IgD-negative memory B cell (primary cell): ENCODE data around the gene HOXA11. TPM values are rescaled to one million over a fixed set of nuclear protein-coding genes. Genes with fewer than 3 reads are reported as not detected.
A peak's percentile ranks its signal among the peaks of the same experiment; 100 is the strongest.

Experiments
- H3K27ac Mint-ChIP-seq, 3 donors: one replicate each; pipeline ENCODE4 v1.8.0; 2020 to 2022; ENCODE audit warnings: mild to moderate bottlenecking in 3 of 3, mixed read lengths in 3 of 3, moderate library complexity in 1 of 3
- H3K27me3 Mint-ChIP-seq: one replicate; pipeline ENCODE4 v1.8.0; 2021; ENCODE audit warnings: mixed read lengths
- H3K36me3 Mint-ChIP-seq: one replicate; pipeline ENCODE4 v1.8.0; 2020; ENCODE audit warnings: mild to moderate bottlenecking, mixed read lengths
- H3K4me1 Mint-ChIP-seq, 3 donors: one replicate each; pipeline ENCODE4 v1.8.0; 2020 to 2022; ENCODE audit warnings: mixed read lengths in 3 of 3, mild to moderate bottlenecking in 1 of 3
- H3K4me3 Mint-ChIP-seq, 4 donors: one replicate each; pipeline ENCODE4 v1.8.0; 2020 to 2022; ENCODE audit warnings: mild to moderate bottlenecking in 4 of 4, mixed read lengths in 4 of 4, moderate library complexity in 3 of 4
- H3K9me3 Mint-ChIP-seq, 3 donors: one replicate each; pipeline ENCODE4 v1.8.0; 2020 to 2021; ENCODE audit warnings: mixed read lengths in 3 of 3, mild to moderate bottlenecking in 1 of 3
- polyA plus RNA-seq: library from polyadenylated mRNA; unstranded; fragments of 300-500 nt; fragmentation: Illumina TruSeq; gene quantifications from one replicate; pipeline ENCODE4 v1.2.3, GENCODE V29; 2021

Gene HOXA11
- polyA plus RNA-seq, 1 donor from 2014 or later: not detected

DNA sequence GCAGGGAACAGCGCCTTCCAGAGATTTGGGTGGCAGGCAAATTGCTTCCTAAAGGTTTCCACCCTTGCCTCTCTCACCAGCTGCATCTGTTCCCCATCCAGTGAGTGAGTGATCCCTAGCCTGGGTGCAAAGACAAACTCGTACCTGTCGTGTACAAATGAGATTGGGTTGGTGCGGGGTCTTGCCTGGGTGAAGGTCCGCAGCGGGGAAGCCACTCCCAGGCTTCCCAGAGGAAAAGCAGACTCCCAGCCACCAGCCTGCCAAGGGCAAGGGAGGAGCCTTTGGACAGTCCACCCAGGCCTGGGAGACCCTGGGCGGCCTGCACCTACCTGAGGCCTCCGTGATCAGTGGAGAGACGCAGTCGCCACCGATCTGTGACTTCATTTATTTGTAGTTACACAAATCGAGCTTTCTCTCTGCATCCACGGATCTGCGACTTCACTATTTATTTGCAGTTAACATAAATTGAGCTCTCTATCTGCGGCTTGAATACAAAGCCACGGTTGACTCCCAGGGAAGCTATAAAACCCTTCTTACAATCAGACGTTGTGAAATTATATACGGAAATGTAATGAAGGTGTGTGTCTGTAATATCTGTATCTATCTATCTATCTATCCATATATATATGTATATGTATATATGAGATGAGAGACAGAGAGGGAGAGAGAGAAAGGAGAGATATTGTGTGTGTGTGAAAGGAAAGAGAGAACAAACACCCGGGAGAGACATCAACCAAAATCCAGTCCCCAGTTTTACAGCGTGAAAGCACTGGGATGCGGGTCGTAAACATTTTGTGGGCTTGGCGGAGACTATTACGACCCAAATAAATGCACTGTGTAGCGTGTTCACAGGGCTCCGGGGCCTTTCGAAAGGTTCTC is 25.5 kb downstream of the HOXA11 start:
- Mint-ChIP-seq H3K27me3 (peaks cover 61% of the 10 kb centered on the region), H3K9me3 (peaks cover 0 to 15% (median 1%) of the 10 kb centered on the region in 3 donors), H3K4me1 (peaks cover 8 to 45% (median 14%) of the 10 kb centered on the region in 3 donors), H3K36me3 (no peaks in the 10 kb centered on the region), H3K4me3 (peak overlapping the region; percentile 73 to 94 (median 88)), H3K27ac (peak overlapping the region; percentile 84 to 98 (median 92))

DNA sequence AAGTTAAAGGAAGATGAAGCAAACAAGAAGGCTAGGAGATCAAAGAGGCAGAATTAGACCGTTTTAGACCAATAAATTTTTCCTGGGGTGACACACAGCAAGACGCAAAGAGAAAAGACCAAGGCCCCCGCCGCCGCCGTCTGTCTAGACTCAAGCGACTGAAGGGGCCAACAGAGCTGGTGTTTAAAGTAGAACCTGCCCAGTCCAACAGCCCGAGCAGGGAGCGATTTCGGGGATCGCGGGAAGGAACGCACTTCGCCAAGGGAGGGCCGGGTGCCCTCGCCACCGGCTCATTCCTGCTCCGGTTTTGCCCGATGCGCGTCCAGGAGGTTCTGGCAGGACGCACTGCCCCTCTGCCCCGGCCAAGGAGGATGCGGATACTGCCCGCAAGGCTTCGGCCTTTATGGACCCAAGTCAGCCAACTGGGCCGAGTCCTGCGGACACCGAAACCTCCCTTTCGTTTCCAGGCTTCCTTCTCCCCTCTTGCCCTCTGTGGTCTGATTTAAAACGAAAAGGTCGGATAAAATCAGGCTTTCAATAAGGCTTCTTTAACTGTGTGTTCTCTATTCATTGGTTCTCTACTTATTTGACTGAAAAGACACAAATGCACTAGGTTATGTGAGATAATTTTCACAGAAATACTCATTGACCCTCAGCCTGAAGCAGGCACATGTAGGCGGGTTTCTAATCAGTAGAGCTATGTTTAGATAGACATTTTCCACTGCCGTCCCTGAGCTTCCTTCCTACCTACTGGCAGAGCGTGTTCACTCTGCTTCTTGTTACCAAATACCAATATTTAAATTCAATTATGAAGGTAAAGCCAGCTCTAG is 26.4 kb downstream of the HOXA11 start:
- Mint-ChIP-seq H3K36me3 (no peaks in the 10 kb centered on the region), H3K4me1 (peaks cover 8 to 51% (median 14%) of the 10 kb centered on the region in 3 donors), H3K27ac (peak overlapping the region; percentile 91 to 98 (median 94)), H3K27me3 (peaks cover 66% of the 10 kb centered on the region), H3K9me3 (peaks cover 0 to 17% (median 1%) of the 10 kb centered on the region in 3 donors), H3K4me3 (peak overlapping the region; percentile 38 to 89 (median 50))

DNA sequence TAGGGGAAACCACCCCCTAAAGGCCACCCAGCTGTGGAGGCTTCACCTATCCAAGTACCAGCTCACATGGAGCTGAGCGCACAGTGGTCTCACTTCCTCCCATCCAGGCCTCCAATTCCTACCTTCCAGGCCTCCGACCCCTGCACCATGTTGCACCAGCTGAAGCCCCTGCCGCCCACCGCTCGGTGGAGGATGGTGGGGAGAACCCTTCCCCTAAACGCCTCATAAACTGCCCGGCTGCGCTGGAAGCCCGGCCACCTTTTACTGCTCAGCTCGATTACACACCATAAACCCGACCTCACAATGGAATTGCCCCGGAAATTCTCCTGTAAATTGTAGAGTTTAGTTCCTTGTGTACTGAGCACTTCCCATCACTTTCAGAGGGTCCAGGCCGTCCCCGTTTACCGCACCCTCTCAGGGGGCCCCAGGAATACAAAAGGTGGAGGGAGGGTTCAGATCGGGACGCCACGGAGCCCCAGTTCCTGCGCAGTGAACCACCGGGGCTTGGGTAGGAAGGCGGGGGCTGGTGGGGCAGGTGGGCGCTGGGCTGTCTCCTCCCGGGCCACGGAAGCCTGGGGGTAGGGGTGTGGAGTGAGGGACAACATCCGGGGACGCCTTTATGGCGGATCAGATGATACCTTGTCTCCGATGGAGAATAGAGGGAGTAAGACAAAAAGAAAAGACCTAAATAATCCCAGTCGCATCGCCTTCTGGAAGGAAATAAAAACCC is 27.2 kb downstream of the HOXA11 start:
- Mint-ChIP-seq H3K4me1 (peaks cover 8 to 50% (median 14%) of the 10 kb centered on the region in 3 donors), H3K36me3 (no peaks in the 10 kb centered on the region), H3K9me3 (peaks cover 0 to 17% (median 1%) of the 10 kb centered on the region in 3 donors), H3K27me3 (peaks cover 61% of the 10 kb centered on the region), H3K27ac (peak overlapping the region; percentile 91 to 98 (median 94)), H3K4me3 (peak overlapping the region; percentile 54 to 89 (median 69))

DNA sequence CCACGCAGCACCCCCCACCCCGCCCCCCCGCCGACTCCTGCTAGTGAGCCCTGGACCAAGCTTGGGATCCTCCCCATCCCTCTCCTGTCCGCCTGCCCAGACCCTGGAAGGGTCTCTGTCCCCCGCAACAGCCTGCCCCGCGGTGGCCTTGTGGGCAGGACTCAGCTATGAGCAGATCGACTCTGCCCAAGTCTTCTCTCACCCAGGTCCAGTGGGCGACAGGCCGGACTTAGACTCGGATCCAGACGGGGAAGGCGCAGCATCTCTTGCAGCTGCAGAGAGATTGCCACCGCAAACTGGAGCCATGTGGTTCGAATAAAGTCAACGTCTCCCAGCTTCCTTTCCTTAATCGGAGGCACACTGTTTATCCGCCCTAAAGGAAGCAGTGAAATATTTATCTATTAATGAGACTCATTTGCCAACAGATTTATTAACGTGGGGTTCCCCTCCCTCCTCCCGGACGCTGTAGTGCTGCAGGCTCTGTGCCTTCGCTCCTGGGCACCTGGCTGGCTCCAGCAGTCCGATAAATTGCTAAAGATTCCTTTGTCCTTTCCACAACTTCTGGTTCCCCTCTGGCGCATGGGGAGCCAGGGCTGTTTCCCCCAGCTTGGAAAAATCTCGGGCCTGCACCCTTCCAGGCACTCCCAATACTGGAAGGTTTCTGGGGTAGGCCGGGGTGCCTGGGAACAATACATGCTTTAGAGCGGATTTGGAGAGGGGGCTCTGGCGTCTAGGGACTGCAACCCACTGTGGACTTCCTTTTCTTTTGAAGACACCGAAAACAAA is 27.9 kb downstream of the HOXA11 start:
- Mint-ChIP-seq H3K27ac (peak overlapping the region; percentile 91 to 98 (median 92)), H3K4me3 (peak overlapping the region; percentile 30 to 89 (median 61)), H3K36me3 (no peaks in the 10 kb centered on the region), H3K9me3 (peaks cover 0 to 17% (median 1%) of the 10 kb centered on the region in 3 donors), H3K27me3 (peaks cover 65% of the 10 kb centered on the region), H3K4me1 (peaks cover 8 to 45% (median 14%) of the 10 kb centered on the region in 3 donors)

DNA sequence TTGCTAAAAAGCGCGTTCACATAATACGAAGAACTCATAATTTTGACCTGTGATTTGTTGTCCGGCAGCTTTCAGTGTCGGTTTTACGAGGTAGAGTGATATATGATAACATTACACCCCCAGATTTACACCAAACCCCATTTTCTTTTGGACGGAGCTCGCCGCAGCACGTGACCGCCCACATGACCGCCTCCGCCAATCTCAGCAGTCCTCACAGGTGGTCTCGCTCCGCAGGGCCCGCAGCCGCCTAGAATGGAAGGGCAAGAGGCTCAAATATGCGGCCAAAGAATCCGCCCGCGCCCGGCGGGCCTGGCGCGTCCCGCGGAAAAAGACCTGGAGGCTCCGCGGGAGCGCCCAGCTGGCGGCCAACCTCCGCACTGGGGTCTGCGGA is 28.5 kb downstream of the HOXA11 start, which contains the start of gene HOXA7:
TSS of gene HOXA7 (minus strand) at position 168 of the 391 bp plus-strand sequence. CDS start at position 38, 130 bp downstream.
- Mint-ChIP-seq H3K27me3 (peaks cover 68% of the 10 kb centered on the region), H3K9me3 (peaks cover 0 to 17% (median 1%) of the 10 kb centered on the region in 3 donors), H3K4me3 (peak within 1 kb of the TSS; percentile 54 to 93 (median 89)), H3K36me3 (no peaks in the 10 kb centered on the region), H3K4me1 (peaks cover 11 to 48% (median 16%) of the 10 kb centered on the region in 3 donors), H3K27ac (peak within 1 kb of the TSS; percentile 96 to 98 (median 97))

DNA sequence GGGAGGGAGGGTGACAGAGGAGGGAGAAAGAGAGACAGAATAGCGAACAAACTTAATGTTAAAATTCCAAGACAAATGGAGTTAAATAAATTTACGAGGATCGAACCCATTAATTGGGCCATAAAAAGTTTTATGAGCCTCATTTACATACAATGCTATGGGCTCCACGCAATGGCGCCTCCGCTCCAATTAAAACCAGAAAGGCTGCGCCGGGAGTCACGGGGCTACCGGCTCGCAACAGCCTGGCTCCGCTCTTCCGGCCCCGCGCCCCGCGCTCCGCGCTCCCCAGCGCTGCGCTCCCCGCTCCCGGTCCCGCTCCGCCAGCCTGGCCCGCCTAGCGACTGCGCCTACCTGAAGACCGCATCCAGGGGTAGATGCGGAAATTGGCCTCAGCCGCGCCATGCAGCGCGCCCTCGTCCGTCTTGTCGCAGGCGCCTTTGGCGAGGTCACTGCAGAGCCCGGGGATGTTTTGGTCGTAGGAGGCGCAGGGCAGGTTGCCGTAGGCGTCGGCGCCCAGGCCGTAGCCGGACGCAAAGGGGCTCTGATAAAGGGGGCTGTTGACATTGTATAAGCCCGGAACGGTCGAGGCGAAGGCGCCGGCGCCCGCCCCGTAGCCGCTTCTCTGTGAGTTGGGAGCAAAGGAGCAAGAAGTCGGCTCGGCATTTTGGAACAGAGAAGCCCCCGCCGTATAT is 29.1 kb downstream of the HOXA11 start:
- peaks cover 16 to 49% (median 18%) of the 10 kb centered on the region in 3 donors for H3K4me1 Mint-ChIP-seq
- peak overlapping the region; percentile 39 to 93 (median 89) for H3K4me3 Mint-ChIP-seq
- peak overlapping the region; percentile 96 to 98 (median 97) for H3K27ac Mint-ChIP-seq
- no peaks in the 10 kb centered on the region for H3K36me3 Mint-ChIP-seq
- peaks cover 70% of the 10 kb centered on the region for H3K27me3 Mint-ChIP-seq
- H3K9me3 Mint-ChIP-seq: peaks cover 0 to 17% (median 1%) of the 10 kb centered on the region in 3 donors

DNA sequence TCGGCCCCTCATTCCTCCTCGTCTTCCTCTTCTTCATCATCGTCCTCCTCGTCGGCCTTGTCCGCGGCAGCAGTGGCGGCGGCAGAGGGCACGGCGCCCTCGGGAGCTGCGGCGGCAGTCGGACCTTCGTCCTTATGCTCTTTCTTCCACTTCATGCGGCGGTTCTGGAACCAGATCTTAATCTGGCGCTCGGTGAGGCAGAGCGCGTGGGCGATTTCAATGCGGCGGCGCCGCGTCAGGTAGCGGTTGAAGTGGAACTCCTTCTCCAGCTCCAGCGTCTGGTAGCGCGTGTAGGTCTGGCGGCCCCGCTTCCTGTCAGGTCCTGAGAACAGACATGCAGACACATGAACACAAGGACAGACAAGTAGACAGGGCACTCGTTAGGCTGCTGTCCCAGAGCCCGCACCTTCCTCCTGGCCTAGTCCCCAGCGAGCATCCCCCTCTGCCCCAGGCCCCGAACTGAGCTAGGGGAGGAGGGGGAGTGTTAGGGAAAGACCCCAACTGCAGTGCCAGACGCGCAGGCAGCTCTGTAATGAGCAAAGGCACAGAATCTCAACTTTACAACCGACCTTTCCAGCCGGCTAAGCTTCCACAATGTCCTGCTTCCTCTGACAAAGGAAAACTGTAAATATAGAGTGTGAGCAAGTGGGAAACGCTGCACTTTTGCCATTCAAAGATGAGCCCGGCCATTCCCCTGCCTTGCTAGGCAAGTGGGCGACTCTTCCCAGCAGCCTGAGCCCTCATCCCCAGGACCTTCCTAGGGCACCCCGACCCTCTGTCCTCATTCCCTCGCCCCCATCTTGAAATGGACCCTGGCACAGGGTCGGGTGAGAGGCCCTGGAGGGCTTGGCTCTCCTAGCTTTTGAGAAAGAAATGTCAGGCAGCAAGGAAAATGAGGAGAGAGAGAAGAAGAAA is 29.9 kb downstream of the HOXA11 start:
- peaks cover 71% of the 10 kb centered on the region for H3K27me3 Mint-ChIP-seq
- peak overlapping the region; percentile 56 to 89 (median 78) for H3K4me3 Mint-ChIP-seq
- H3K9me3 Mint-ChIP-seq: peaks cover 0 to 17% (median 1%) of the 10 kb centered on the region in 3 donors
- peaks cover 17 to 51% (median 18%) of the 10 kb centered on the region in 3 donors for H3K4me1 Mint-ChIP-seq
- no peaks in the 10 kb centered on the region for H3K36me3 Mint-ChIP-seq
- peak overlapping the region; percentile 96 to 98 (median 97) for H3K27ac Mint-ChIP-seq

DNA sequence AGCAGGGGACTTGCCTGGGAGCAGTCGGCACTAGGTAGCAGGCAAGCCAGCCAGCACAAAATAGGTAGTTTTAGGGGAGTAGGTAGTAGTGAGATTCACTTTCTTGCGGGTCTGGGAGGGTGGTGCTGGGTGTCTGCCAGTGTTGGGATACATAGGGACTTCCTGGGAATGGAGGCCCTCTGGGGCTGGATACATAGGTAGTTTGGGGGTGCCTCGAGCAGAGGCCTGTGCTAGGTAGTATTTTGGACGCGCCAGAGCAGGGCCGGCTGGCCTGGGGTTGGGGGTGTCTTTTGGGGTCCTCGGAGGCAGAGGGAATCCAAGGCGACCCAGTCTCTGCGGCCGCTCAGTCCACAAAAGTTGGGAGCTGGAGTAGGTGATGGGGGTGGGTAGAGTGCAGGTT is 30.7 kb downstream of the HOXA11 start:
- Mint-ChIP-seq H3K4me1 (peaks cover 16 to 44% (median 17%) of the 10 kb centered on the region in 3 donors), H3K36me3 (no peaks in the 10 kb centered on the region), H3K27me3 (peaks cover 70% of the 10 kb centered on the region), H3K9me3 (peaks cover 0 to 17% (median 1%) of the 10 kb centered on the region in 3 donors), H3K27ac (peak overlapping the region; percentile 96 to 98 (median 97)), H3K4me3 (peak overlapping the region in 3 of 4 donors; percentile 28 to 89 (median 56))

DNA sequence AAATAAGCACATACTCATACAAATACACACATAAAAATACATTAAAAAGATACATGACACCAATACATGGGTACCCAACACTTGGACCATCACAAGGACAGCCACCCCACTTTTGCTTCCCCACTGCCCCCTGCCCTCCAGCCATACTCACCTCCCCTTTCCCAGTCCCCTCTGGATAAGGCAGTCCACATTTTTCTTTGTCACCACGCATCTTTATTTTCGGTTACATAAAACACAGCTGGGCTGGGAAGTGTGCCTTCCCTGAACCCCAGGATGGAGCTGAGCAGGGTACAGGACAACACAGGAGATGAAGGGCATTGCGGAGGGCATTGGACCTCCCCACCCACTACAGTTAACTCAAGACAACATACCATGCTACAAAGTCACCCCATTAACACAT is 31.5 kb downstream of the HOXA11 start:
- Mint-ChIP-seq H3K9me3 (peaks cover 0 to 17% (median 1%) of the 10 kb centered on the region in 3 donors), H3K27ac (peak overlapping the region in 2 of 3 donors; percentile 33 to 98), H3K27me3 (peaks cover 72% of the 10 kb centered on the region), H3K36me3 (no peaks in the 10 kb centered on the region), H3K4me3 (peak overlapping the region in 3 of 4 donors; percentile 13 to 89 (median 58)), H3K4me1 (peaks cover 15 to 39% (median 17%) of the 10 kb centered on the region in 3 donors)

DNA sequence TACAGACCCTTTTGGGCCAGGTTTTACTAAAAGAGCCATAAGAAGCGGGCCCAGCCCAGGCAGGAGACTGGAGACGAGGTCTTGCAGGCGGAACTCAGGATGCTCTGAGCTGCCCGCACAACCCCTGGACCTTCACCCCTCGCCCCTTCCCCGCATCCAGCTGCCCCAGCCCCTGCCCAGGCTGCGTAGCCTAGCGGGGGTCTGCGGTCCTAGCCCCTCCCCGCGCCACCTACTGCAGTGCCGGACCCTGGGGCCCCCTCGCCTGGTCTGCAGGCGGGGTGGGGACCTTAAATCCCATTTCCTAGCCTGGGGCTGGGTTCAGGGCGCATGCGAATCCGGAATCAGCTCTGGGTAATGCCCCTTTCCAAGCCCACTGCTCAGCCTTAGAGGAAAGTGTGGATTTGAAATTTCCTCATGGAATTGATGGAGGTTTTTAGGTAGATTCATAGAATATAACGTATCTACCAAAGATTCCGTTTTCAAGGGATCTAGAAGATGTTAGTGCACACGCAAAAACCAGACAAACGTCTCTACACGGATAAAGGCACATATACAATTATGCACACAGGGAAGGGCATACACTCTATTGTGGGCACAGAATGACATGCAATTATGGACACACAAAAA is 32.1 kb downstream of the HOXA11 start:
- H3K27me3 Mint-ChIP-seq: peaks cover 72% of the 10 kb centered on the region
- H3K4me1 Mint-ChIP-seq: peaks cover 19 to 37% (median 19%) of the 10 kb centered on the region in 3 donors
- peak overlapping the region in 2 of 4 donors; percentile 22 to 89 for H3K4me3 Mint-ChIP-seq
- peaks cover 0 to 15% (median 1%) of the 10 kb centered on the region in 3 donors for H3K9me3 Mint-ChIP-seq
- no peaks in the 10 kb centered on the region for H3K36me3 Mint-ChIP-seq
- peak overlapping the region; percentile 23 to 98 (median 94) for H3K27ac Mint-ChIP-seq

DNA sequence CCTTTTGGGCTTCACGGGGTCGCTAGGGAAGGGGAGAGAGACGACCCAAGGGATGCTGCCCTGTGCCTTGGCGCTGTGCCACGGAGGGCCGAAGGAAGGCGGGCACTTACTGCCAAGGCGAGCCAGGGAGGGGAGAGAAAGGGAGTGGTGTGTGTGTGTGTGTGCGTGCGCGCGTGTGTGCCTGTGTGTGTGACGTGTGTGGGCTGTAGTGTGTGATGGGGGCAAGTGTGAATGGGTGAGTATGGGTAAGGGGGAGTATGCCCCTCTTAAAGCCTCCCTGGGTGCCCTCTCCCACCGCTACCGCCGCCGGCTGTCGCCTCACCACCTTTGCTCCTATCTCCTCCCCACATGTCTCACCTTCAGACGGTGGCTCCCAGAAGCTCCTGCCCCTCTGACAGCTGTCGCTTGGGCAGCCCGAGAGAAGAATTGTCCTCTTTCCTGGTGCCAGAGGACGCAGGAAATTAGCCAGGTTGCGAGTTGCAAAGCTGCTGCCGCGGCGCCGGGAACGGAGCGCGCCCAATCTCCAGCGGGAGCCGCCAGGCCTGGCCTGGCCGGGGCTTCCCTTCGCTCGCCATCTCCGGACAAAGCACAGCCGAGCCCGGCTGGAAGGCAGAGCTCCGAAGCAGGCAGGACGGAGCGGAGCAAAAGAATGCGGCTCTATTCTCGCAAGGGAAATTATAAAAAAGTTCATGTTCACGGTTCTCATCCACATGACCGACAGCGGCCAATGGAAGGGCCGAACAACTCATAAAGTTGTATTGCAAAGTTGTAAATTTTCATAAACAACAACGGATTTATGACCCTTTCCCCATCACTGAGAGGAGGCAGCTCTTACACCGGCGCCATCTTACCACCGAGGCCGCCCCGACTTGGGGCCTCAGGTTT is 32.9 kb downstream of the HOXA11 start, which contains the start of gene HOXA3:
TSS of gene HOXA3 (minus strand) at position 653 of the 885 bp plus-strand sequence. CDS start 41,943 bp downstream, outside the sequence.
- Mint-ChIP-seq H3K36me3 (no peaks in the 10 kb centered on the region), H3K27me3 (peaks cover 73% of the 10 kb centered on the region), H3K4me3 (peak within 1 kb of the TSS; percentile 74 to 93 (median 88)), H3K9me3 (peaks cover 0 to 8% (median 1%) of the 10 kb centered on the region in 3 donors), H3K4me1 (peaks cover 17 to 36% (median 23%) of the 10 kb centered on the region in 3 donors), H3K27ac (peak within 1 kb of the TSS; percentile 94 to 98 (median 94))
